ENCODE results near the gene PRH2. TPM values are rescaled to one million over a fixed set of nuclear protein-coding genes. Genes with fewer than 3 reads are reported as not detected.

PRH2 gene
- total and polyA plus RNA-seq, 2 of the 8 experiments (the other 6 are each of a cell fraction or from before 2014, with no cell fraction given) = not detected

DNA sequence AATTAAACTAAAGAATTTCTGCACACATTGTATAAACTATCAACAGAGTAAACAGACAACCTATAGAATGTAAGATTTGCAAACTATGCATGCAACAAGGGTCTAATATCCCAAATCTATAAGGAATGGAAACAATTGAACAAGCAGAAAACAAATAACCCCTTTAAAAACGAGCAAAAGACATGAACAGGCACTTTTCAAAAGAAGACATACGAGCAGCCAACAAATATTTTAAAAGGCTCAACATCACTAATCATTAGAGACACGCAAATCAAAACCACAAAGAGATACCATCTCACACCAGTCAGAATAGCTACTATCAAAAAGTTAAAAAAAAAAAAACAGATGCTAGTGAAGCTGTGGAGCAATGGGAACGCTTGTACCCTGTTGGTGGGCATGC is 24.4 kb upstream of the PRH2 start (continued):
- no peak for TF ChIP-seq SAP30 (IDR thresholded peaks at IDR 0.05; ENCODE audit: insufficient read depth, insufficient replicate concordance, low read length)
